A673 (cell line): ENCODE measurements around the gene VSIG10L. TPM values are rescaled to one million over a fixed set of nuclear protein-coding genes. Genes with fewer than 3 reads are reported as not detected.

Experiments used
- BruUV-seq: library from RNA; stranded (reverse); fragments of 400-500 nt; replicated peaks from 2 replicates; lab custom pipeline; 2021; lab: Mats Ljungman, UMichigan
- CTCF ChIA-PET: fragments of 300-600 bp; sonication (Branson Sonifier 250); formaldehyde crosslinking; loops from one replicate; lab custom pipeline; 2022; ENCODE audit warnings: antibody characterized with exemption; lab: Charles Lee
- POLR2A ChIA-PET: fragments of 300-600 bp; sonication (Branson Sonifier 250); formaldehyde crosslinking; loops from one replicate; lab custom pipeline; 2022; ENCODE audit warnings: antibody characterized with exemption; ENCODE audit not compliant: low non-redundant PET; lab: Charles Lee
- DNase-seq: peaks from one replicate; pipeline ENCODE4 v3.0.0-alpha.2; 2015; ENCODE audit warnings: low spot score
- H3K27ac ChIP-seq: fragments of 200-600 bp; sonication (generic); 2 replicates; pipeline ENCODE4 v1.5.1; 2016; ENCODE audit warnings: mixed run types, low read depth, mild to moderate bottlenecking, mixed read lengths, antibody characterized with exemption, low read length; ENCODE audit not compliant: poor library complexity, severe bottlenecking
- H3K27me3 ChIP-seq: fragments of 200-600 bp; sonication (generic); replicated peaks from 2 replicates; pipeline ENCODE4 v1.6.1; 2017; ENCODE audit warnings: mixed run types, low read depth, mild to moderate bottlenecking, mixed read lengths, antibody characterized with exemption, low read length; ENCODE audit not compliant: insufficient read depth, poor library complexity
- H3K36me3 ChIP-seq: fragments of 200-600 bp; sonication (generic); 2 replicates; pipeline ENCODE4 v1.6.1; 2016; ENCODE audit warnings: mixed run types, mild to moderate bottlenecking, mixed read lengths, antibody characterized with exemption, low read length; ENCODE audit not compliant: insufficient read depth, poor library complexity, severe bottlenecking
- H3K4me1 ChIP-seq: fragments of 200-600 bp; sonication (generic); 2 replicates; pipeline ENCODE4 v1.6.1; 2017; ENCODE audit warnings: mixed run types, mild to moderate bottlenecking, mixed read lengths, antibody characterized with exemption, low read length; ENCODE audit not compliant: insufficient read depth, poor library complexity, severe bottlenecking
- H3K4me3 ChIP-seq: fragments of 200-600 bp; sonication (generic); 2 replicates; pipeline ENCODE4 v1.5.1; 2016; ENCODE audit warnings: low read depth, mixed run types, mild to moderate bottlenecking, mixed read lengths, low read length; ENCODE audit not compliant: poor library complexity, severe bottlenecking
- H3K9me3 ChIP-seq: fragments of 200-600 bp; sonication (generic); 2 replicates; pipeline ENCODE4 v1.6.1; 2016; ENCODE audit warnings: mixed run types, low read depth, mild to moderate bottlenecking, mixed read lengths, antibody characterized with exemption, low read length; ENCODE audit not compliant: poor library complexity, severe bottlenecking
- CTCF ChIP-seq: fragments of 300-800, 200-600 bp; sonication (generic); conservative IDR thresholded peaks from 2 replicates; pipeline ENCODE4 v1.5.1; 2017; ENCODE audit warnings: low read depth, mild to moderate bottlenecking, antibody characterized with exemption, low read length, moderate library complexity, mixed read lengths
- EZH2 ChIP-seq: fragments of 200-600 bp; sonication (generic); IDR thresholded peaks from 2 replicates; pipeline ENCODE4 v1.6.1; 2017; ENCODE audit warnings: borderline replicate concordance, low read depth, mild to moderate bottlenecking, mixed read lengths, antibody characterized with exemption, low read length; ENCODE audit not compliant: poor library complexity, severe bottlenecking
- intact Hi-C: fragments of 100-400 bp; cut with micrococcal nuclease; formaldehyde crosslinking; loops from one replicate; pipeline ENCODE4 v1.10.0; 2022; ENCODE audit not compliant: unreplicated experiment
- total RNA-seq: library from RNA; stranded (reverse); gene quantifications from 2 replicates; pipeline ENCODE4 v1.2.3, GENCODE V29; 2021

The VSIG10L gene
- total RNA-seq, 1 experiment from 2014 or later = 0.69 TPM

GRCh38 chr19:51318687-51319648, 23.0 kb downstream of the VSIG10L start:
- POLR2A ChIA-PET = no interaction called here
- intact Hi-C loops = no loop called here
- H3K36me3 ChIP-seq = no peaks in the 10 kb centered on the region
- H3K27me3 ChIP-seq = no peaks in the 10 kb centered on the region
- no peak overlapping the region for H3K4me3 ChIP-seq
- no peak for DNase-seq
- no peak overlapping the region for H3K27ac ChIP-seq
- TF ChIP-seq CTCF = no peak
- no peak for TF ChIP-seq EZH2
- H3K9me3 ChIP-seq = no peaks in the 10 kb centered on the region
- H3K4me1 ChIP-seq = no peaks in the 10 kb centered on the region
- BruUV-seq = no TSS peak
- CTCF ChIA-PET = no interaction called here

GRCh38 chr19:51317968-51318367, 24.0 kb downstream of the VSIG10L start:
- TF ChIP-seq EZH2 (no peak), CTCF (no peak)
- no peak for DNase-seq
- intact Hi-C loops = no loop called here
- Histone ChIP-seq H3K27ac (no peak overlapping the region), H3K4me1 (no peaks in the 10 kb centered on the region), H3K9me3 (no peaks in the 10 kb centered on the region), H3K27me3 (no peaks in the 10 kb centered on the region), H3K36me3 (no peaks in the 10 kb centered on the region), H3K4me3 (no peak overlapping the region)
- BruUV-seq = no TSS peak
- ChIA-PET POLR2A (no interaction called here), CTCF (no interaction called here)

- Histone ChIP-seq H3K27me3 (no peaks in the 10 kb centered on the region), H3K9me3 (no peaks in the 10 kb centered on the region), H3K4me1 (no peaks in the 10 kb centered on the region), H3K4me3 (no peak overlapping the region), H3K36me3 (no peaks in the 10 kb centered on the region), H3K27ac (no peak overlapping the region)
- intact Hi-C loops = no loop called here
- no peak for DNase-seq
- no TSS peak for BruUV-seq
- ChIA-PET CTCF (no interaction called here), POLR2A (no interaction called here)
- TF ChIP-seq EZH2 = no peak
- TF ChIP-seq CTCF = no peak
Measured at GRCh38 chr19:51317376-51317775, 24.6 kb downstream of the VSIG10L start.
